Measurements from ENCODE around the gene OMP. TPM values are rescaled to one million over a fixed set of nuclear protein-coding genes. Genes with fewer than 3 reads are reported as not detected.

Gene OMP, protein sequence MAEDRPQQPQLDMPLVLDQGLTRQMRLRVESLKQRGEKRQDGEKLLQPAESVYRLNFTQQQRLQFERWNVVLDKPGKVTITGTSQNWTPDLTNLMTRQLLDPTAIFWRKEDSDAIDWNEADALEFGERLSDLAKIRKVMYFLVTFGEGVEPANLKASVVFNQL
- not detected in 2 replicates for total RNA-seq

DNA sequence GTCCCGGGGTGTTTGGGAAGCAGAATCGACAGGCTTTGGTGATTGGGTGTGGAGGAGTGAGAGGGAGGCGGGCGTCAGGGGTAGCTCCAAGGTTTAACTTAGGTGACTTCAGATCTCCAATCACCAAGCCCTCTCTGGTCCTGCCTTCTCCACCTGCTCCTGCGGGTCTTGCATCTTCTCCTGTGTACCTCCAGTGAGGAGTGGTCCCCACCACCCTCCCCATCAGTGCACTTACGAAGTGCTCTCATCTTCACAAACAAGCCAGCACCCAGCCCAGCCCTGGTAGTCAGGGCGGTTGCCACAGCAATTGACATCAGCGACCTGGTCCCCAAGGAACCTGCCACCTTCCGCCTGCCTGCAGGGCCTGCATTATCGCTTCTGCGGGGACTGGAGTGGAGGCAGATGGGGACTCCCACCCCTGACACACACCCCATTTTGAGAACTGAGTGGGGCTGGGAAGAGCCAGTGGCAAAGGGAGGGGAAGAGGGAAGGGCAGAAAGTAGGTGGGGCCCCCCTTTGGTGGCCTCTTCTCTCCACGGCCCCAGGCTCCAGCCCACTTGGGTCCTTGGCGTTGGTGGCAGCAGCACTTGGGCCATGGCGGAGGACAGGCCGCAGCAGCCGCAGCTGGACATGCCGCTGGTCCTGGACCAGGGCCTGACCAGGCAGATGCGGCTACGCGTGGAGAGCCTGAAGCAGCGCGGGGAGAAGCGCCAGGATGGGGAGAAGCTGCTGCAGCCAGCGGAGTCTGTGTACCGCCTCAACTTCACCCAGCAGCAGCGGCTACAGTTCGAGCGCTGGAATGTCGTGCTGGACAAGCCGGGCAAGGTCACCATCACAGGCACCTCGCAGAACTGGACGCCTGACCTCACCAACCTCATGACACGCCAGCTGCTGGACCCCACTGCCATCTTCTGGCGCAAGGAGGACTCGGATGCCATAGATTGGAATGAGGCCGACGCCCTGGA, at the start of gene OMP:
OMP (plus strand) TSS at position 595 of the 965 bp plus-strand sequence; CDS start at position 595, 0 bp downstream.

DNA sequence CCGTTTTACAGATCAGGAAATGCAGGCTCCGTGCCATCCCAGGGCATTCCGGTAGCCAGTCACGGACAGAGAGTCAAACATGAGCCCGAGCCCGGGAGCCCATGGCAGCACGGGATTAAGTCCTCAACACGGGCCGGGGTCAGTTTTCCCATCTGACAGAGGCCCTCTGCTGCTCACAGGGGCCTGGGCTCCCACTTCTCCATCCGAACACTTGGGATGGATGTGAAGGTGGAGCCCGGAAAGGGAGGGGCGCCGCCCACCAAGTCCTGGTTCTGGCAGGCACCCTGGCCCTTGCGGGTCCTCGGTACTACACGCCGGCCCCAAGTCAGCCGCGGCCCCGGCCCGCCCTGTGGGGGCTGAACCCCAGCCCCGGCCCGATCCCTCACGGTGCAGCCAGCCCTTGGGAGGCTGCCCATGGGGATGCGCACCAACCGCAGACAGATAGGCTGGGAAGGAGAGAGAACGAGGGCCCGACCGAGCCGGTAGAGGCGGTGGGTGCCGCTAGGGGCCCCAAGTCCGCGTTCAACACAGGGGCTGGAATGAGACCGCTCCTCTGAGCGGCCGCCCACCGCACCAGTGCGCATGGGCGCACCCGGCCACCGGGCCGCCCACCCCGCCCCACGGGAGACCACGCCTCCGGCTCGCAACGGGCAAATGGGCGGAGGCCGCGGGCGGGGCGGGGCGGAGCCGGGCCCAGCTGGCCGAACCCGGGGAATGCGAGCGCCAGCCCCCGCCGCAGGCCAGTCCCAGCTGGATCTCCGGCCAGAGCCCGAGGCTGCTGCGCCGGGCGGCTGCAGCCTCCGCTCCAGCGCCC, 36.2 kb upstream of the OMP start, which contains the start of gene CAPN5:
CAPN5 (plus strand) TSS at position 743 of the 814 bp plus-strand sequence. CDS start 17,916 bp downstream, outside the sequence.

DNA sequence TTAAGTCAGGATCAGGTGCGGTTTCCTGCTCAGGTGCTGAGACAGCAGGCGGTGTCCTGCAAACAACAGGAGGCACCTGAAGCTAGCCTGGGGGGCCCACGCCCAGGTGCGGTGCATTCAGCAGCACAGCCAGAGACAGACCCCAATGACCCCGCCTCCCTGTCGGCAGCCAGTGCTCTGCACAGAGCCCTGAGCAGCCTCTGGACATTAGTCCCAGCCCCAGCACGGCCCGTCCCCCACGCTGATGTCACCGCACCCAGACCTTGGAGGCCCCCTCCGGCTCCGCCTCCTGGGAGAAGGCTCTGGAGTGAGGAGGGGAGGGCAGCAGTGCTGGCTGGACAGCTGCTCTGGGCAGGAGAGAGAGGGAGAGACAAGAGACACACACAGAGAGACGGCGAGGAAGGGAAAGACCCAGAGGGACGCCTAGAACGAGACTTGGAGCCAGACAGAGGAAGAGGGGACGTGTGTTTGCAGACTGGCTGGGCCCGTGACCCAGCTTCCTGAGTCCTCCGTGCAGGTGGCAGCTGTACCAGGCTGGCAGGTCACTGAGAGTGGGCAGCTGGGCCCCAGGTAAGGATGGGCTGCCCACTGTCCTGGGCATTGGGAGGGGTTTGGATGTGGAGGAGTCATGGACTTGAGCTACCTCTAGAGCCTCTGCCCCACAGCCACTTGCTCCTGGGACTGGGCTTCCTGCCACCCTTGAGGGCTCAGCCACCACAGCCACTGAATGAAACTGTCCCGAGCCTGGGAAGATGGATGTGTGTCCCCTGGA, 25.5 kb downstream of the OMP start, which contains the start of gene MYO7A:
MYO7A (plus strand) TSS at position 327 of the 772 bp plus-strand sequence. CDS start 2,389 bp downstream, outside the sequence.

Other genes with a start within 250 kb of the OMP start
- gene ACER3, start 241.9 kb upstream of the OMP start, total RNA-seq = 12.3 and 14.7 TPM in 2 replicates
- gene B3GNT6, start 68.4 kb upstream of the OMP start, total RNA-seq = 0.07 TPM in 1 of 2 replicates, not detected in the other
- gene CAPN5, start 35.9 kb upstream of the OMP start, total RNA-seq = 2.1 and 3.3 TPM in 2 replicates
- 0.07 and 0.34 TPM in 2 replicates for gene MYO7A, start 25.4 kb downstream of the OMP start, total RNA-seq
- gene GDPD4, start 198.8 kb downstream of the OMP start, total RNA-seq = not detected in 2 replicates